Trophoblast cell (in vitro differentiated cells and primary cell): ENCODE data around the gene GPR12. TPM values are rescaled to one million over a fixed set of nuclear protein-coding genes. Genes with fewer than 3 reads are reported as not detected.

ENCODE experiments used
- DNase-seq, 2 donors: peaks; one replicate each; pipeline ENCODE4 v3.0.0-alpha.2; 2016
- H2AFZ ChIP-seq: 2 replicates; pipeline ENCODE4 v1.6.1; 2013; ENCODE audit warnings: low read length, moderate library complexity, mild to moderate bottlenecking; ENCODE audit not compliant: insufficient read depth, poor library complexity
- H2AK5ac ChIP-seq: 2 replicates; pipeline ENCODE4 v1.6.1; 2013; ENCODE audit warnings: mild to moderate bottlenecking, low read length
- H2BK120ac ChIP-seq: 2 replicates; pipeline ENCODE4 v1.6.1; 2013; ENCODE audit warnings: low read length, mild to moderate bottlenecking, moderate library complexity; ENCODE audit not compliant: insufficient read depth, poor library complexity
- H2BK12ac ChIP-seq: 2 replicates; pipeline ENCODE4 v1.6.1; 2013; ENCODE audit warnings: mild to moderate bottlenecking, low read length, moderate library complexity
- H2BK5ac ChIP-seq: 2 replicates; pipeline ENCODE4 v1.6.1; 2013; ENCODE audit warnings: low read length, low read depth, moderate library complexity, mild to moderate bottlenecking; ENCODE audit not compliant: poor library complexity
- H3K14ac ChIP-seq: 2 replicates; pipeline ENCODE4 v1.6.1; 2013; ENCODE audit warnings: mild to moderate bottlenecking, low read length
- H3K18ac ChIP-seq: 2 replicates; pipeline ENCODE4 v1.6.1; 2013; ENCODE audit warnings: mild to moderate bottlenecking, low read length
- H3K23ac ChIP-seq: 2 replicates; pipeline ENCODE4 v1.6.1; 2013; ENCODE audit warnings: low read length
- H3K27ac ChIP-seq: 2 replicates; pipeline ENCODE4 v1.5.1; 2013; ENCODE audit warnings: low read depth, mild to moderate bottlenecking, inconsistent platforms, low read length, moderate library complexity
- H3K27me3 ChIP-seq: 2 replicates; pipeline ENCODE4 v1.6.1; 2013; ENCODE audit warnings: inconsistent platforms, mild to moderate bottlenecking, low read length, moderate library complexity; ENCODE audit not compliant: insufficient read depth
- H3K36me3 ChIP-seq, 2 experiments: 1 replicate in 1 of 2; 2 replicates in 1 of 2; pipeline ENCODE4 v1.6.1; 2013; ENCODE audit warnings: low read length in 2 of 2, mild to moderate bottlenecking in 2 of 2, moderate library complexity in 1 of 2; ENCODE audit not compliant: insufficient read depth in 2 of 2, control insufficient read depth in 1 of 2
- H3K4ac ChIP-seq: 2 replicates; pipeline ENCODE4 v1.6.1; 2013; ENCODE audit warnings: low read depth, mild to moderate bottlenecking, low read length, moderate library complexity
- H3K4me1 ChIP-seq, 2 experiments: 1 replicate in 1 of 2; 2 replicates in 1 of 2; pipeline ENCODE4 v1.6.1; 2013; ENCODE audit warnings: low read length in 2 of 2, mild to moderate bottlenecking in 2 of 2, moderate library complexity in 1 of 2; ENCODE audit not compliant: insufficient read depth in 2 of 2, control insufficient read depth in 1 of 2
- H3K4me2 ChIP-seq: 2 replicates; pipeline ENCODE4 v1.6.1; 2013; ENCODE audit warnings: inconsistent platforms, mild to moderate bottlenecking, low read length, moderate library complexity
- H3K4me3 ChIP-seq: 2 replicates; pipeline ENCODE4 v1.5.1; 2013; ENCODE audit warnings: mild to moderate bottlenecking, low read depth, low read length, inconsistent platforms
- H3K79me1 ChIP-seq: one replicate; pipeline ENCODE4 v1.6.1; 2013; ENCODE audit warnings: low read length
- H3K79me2 ChIP-seq: 2 replicates; pipeline ENCODE4 v1.6.1; 2013; ENCODE audit warnings: low read length, mild to moderate bottlenecking; ENCODE audit not compliant: control insufficient read depth, insufficient read depth, poor library complexity
- H3K9ac ChIP-seq: 2 replicates; pipeline ENCODE4 v1.6.1; 2013; ENCODE audit warnings: mild to moderate bottlenecking, low read length
- H3K9me3 ChIP-seq: 2 replicates; pipeline ENCODE4 v1.6.1; 2013; ENCODE audit warnings: low read depth, mild to moderate bottlenecking, control low read depth, inconsistent platforms, low read length; ENCODE audit not compliant: insufficient read depth
- H4K12ac ChIP-seq: 2 replicates; pipeline ENCODE4 v1.6.1; 2013; ENCODE audit warnings: low read depth, mild to moderate bottlenecking, low read length, moderate library complexity
- H4K8ac ChIP-seq: 2 replicates; pipeline ENCODE4 v1.6.1; 2013; ENCODE audit warnings: low read depth, mild to moderate bottlenecking, low read length, moderate library complexity
- H4K91ac ChIP-seq: one replicate; pipeline ENCODE4 v1.6.1; 2013; ENCODE audit warnings: low read depth, mild to moderate bottlenecking, low read length, moderate library complexity
- WGBS: extraction: QIAGEN DNeasy Blood & Tissue Kit; methylation state at CpG from one replicate; pipeline ENCODE4 v1.1.7; 2013; ENCODE audit warnings: missing lambda C conversion rate; ENCODE audit not compliant: insufficient read length, insufficient coverage; ENCODE audit errors: extremely low coverage; 5-methylcytosine and 5-hydroxymethylcytosine counted together
- polyA plus RNA-seq: library from polyadenylated mRNA; stranded (reverse); fragments of 200-250 nt; gene quantifications from 2 replicates; pipeline ENCODE4 v1.2.3, GENCODE V29; 2013

Gene GPR12, protein sequence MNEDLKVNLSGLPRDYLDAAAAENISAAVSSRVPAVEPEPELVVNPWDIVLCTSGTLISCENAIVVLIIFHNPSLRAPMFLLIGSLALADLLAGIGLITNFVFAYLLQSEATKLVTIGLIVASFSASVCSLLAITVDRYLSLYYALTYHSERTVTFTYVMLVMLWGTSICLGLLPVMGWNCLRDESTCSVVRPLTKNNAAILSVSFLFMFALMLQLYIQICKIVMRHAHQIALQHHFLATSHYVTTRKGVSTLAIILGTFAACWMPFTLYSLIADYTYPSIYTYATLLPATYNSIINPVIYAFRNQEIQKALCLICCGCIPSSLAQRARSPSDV
- not detected in 2 replicates for polyA plus RNA-seq

DNA sequence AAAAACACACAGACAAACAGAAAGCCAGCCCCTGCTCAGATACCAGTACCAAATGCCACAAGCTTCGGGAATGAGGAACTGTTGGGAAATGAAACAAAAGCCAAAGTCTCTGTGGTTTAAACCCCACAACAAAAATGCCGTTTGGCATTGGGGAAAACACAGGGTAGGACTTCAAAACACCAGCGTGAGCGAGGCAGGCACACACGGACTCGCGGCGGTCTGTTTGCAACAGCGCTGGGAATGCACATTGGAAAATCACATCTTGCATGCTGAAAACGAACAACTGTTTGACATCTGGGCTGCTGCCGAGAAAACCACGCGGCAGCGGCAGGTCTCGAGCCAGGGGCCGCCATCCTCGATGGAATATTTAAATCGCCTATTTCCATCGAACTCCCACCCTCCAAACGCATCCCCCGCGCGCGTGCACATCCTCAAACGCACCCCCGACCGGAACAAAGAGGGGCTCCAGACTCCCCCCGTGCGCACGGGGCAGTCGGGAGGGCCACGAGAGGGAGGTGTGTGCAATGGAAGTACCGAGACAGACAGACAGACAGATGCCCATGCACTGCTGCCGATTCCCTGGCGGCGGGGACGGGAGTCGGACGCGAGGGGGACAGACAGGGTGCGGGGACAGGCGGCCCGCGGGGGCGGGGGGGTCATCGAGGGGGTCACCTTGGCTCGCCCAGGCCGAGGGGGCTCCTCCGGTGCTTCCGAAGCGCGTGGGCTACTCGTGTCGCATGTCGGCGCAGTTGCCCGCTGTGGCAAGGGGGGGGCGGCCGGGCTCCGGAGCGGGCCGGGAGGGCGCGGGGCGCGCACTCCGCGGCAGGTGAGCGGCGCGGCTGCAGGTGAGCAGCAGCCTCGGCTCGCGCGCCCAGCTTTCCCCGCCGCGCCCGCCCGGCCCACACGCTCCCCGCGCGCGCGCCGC lies at the start of gene GPR12:
GPR12 (minus strand) TSS at position 880 of the 925 bp plus-strand sequence. CDS start 959 bp downstream, outside the sequence.
- Histone ChIP-seq H2BK5ac (no peak within 1 kb of the TSS), H4K8ac (no peak within 1 kb of the TSS), H3K14ac (no peak within 1 kb of the TSS), H3K9me3 (peaks cover 10% of the 10 kb centered on the region), H4K91ac (no peak within 1 kb of the TSS), H3K4me2 (peak within 1 kb of the TSS; percentile 72), H2AFZ (no peak within 1 kb of the TSS), H3K79me2 (no peaks in the 10 kb centered on the region), H2AK5ac (no peak within 1 kb of the TSS), H4K12ac (no peak within 1 kb of the TSS), H3K23ac (no peak within 1 kb of the TSS), H3K4ac (no peak within 1 kb of the TSS), H2BK120ac (no peak within 1 kb of the TSS), H2BK12ac (no peak within 1 kb of the TSS), H3K79me1 (no peaks in the 10 kb centered on the region), H3K36me3 (no peaks in the 10 kb centered on the region), H3K4me3 (peak within 1 kb of the TSS; percentile 60), H3K27me3 (peaks cover 36% of the 10 kb centered on the region), H3K4me1 (peaks cover 0 to 5% of the 10 kb centered on the region in 2 experiments), H3K9ac (no peak within 1 kb of the TSS), H3K18ac (no peak within 1 kb of the TSS), H3K27ac (no peak within 1 kb of the TSS)
- peak; percentile 10 to 53 for DNase-seq
- WGBS: no CpG with 5 or more reads among the region's 87 CpGs

DNA sequence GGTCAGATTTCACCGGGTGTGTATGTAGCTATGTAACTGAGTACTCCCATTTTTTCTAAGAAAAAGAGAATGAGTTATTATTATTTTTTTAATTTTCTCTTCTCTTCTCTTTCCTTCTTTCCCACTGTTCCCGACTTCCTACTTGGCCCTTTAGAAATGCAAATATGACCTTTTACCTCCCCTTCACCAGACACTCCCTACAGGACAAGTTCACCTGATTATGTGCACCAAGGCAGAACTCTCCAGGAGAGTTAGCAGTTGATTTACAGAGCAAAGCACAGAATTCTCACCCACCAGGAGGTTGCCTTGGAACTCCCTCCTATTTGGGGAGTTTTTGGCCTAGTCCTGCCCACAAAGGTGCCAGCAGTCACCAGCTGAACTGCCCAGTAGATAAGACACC lies 49.5 kb upstream of the GPR12 start:
- H3K18ac ChIP-seq: no peak overlapping the region
- no peak overlapping the region for H4K91ac ChIP-seq
- no CpG with 5 or more reads among the region's 2 CpGs for WGBS
- no peak overlapping the region for H3K4me3 ChIP-seq
- H3K4me1 ChIP-seq: no peaks in the 10 kb centered on the region
- H2BK5ac ChIP-seq: no peak overlapping the region
- H3K9ac ChIP-seq: no peak overlapping the region
- H4K12ac ChIP-seq: no peak overlapping the region
- H3K4me2 ChIP-seq: no peak overlapping the region
- no peak overlapping the region for H2BK120ac ChIP-seq
- H4K8ac ChIP-seq: no peak overlapping the region
- no peak overlapping the region for H3K27ac ChIP-seq
- H2BK12ac ChIP-seq: no peak overlapping the region
- H3K14ac ChIP-seq: no peak overlapping the region
- H3K9me3 ChIP-seq: no peaks in the 10 kb centered on the region
- no peaks in the 10 kb centered on the region for H3K36me3 ChIP-seq
- DNase-seq: no peak
- no peak overlapping the region for H2AK5ac ChIP-seq
- H3K27me3 ChIP-seq: no peaks in the 10 kb centered on the region
- H2AFZ ChIP-seq: no peak overlapping the region
- H3K79me1 ChIP-seq: no peaks in the 10 kb centered on the region
- no peaks in the 10 kb centered on the region for H3K79me2 ChIP-seq
- no peak overlapping the region for H3K23ac ChIP-seq
- H3K4ac ChIP-seq: no peak overlapping the region

DNA sequence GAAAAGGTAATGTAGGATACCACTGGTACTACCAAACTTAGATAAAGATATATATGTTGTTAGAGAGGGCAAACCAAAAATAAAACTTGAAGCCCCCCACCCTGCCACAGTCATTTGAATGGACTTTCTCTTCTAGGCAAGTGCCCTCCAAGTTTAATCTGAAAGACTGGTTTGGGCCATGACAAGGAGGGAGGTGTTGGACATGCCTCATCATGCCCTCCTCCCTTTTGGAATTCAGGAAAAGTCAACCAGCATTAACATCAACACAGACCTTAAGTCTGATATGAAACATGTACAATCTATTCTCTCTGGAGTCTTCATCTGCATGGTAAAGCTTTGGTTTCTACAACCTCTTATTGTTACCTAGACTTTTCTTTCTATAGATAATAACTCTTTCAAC lies 46.3 kb upstream of the GPR12 start:
- Histone ChIP-seq H4K91ac (no peak overlapping the region), H3K23ac (no peak overlapping the region), H2AK5ac (no peak overlapping the region), H3K9me3 (no peaks in the 10 kb centered on the region), H2BK120ac (no peak overlapping the region), H2BK5ac (no peak overlapping the region), H3K27me3 (no peaks in the 10 kb centered on the region), H3K79me2 (no peaks in the 10 kb centered on the region), H3K36me3 (no peaks in the 10 kb centered on the region), H3K9ac (no peak overlapping the region), H2BK12ac (no peak overlapping the region), H3K27ac (no peak overlapping the region), H3K4me1 (no peaks in the 10 kb centered on the region), H4K12ac (no peak overlapping the region), H3K4me3 (no peak overlapping the region), H3K4me2 (no peak overlapping the region), H3K4ac (no peak overlapping the region), H3K14ac (no peak overlapping the region), H3K18ac (no peak overlapping the region), H2AFZ (no peak overlapping the region), H4K8ac (no peak overlapping the region), H3K79me1 (no peaks in the 10 kb centered on the region)
- DNase-seq: no peak

DNA sequence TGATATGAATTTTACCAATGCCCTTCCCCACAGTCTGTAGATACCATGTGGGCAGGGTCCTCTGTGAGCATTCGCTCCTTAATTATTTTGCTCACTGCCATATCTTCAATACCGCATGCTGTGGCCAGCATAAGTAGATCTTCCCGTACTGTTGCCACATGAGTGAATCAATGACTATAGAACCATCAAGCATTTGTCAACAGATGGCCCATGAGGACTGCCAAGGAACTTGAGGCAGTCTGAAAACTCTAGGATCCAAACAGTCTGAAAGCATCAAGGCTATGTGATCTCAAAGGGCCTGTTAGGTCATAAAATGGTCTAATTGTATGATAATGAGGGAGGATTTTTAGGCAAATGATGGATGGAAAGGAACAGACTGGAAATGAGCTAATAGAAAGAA lies 27.4 kb upstream of the GPR12 start:
- H4K8ac ChIP-seq: no peak overlapping the region
- no peak overlapping the region for H4K91ac ChIP-seq
- H2BK12ac ChIP-seq: no peak overlapping the region
- H3K4me1 ChIP-seq: peaks cover 0 to 2% of the 10 kb centered on the region in 2 experiments
- WGBS: no CpG with 5 or more reads among the region's 3 CpGs
- H3K9me3 ChIP-seq: peaks cover 5% of the 10 kb centered on the region
- H3K18ac ChIP-seq: no peak overlapping the region
- H3K79me1 ChIP-seq: no peaks in the 10 kb centered on the region
- no peak overlapping the region for H2BK5ac ChIP-seq
- no peak overlapping the region for H2AFZ ChIP-seq
- H3K4me2 ChIP-seq: no peak overlapping the region
- no peak overlapping the region for H2BK120ac ChIP-seq
- DNase-seq: no peak
- H3K4ac ChIP-seq: no peak overlapping the region
- no peaks in the 10 kb centered on the region for H3K36me3 ChIP-seq
- no peak overlapping the region for H3K27ac ChIP-seq
- H2AK5ac ChIP-seq: no peak overlapping the region
- no peak overlapping the region for H3K23ac ChIP-seq
- no peak overlapping the region for H4K12ac ChIP-seq
- no peaks in the 10 kb centered on the region for H3K79me2 ChIP-seq
- H3K14ac ChIP-seq: no peak overlapping the region
- no peaks in the 10 kb centered on the region for H3K27me3 ChIP-seq
- H3K9ac ChIP-seq: no peak overlapping the region
- H3K4me3 ChIP-seq: no peak overlapping the region
